ENCODE results near the gene GALNT14. TPM values are rescaled to one million over a fixed set of nuclear protein-coding genes. Genes with fewer than 3 reads are reported as not detected.
A peak's percentile ranks its signal among the peaks of the same experiment; 100 is the strongest.

Gene GALNT14
- total and polyA plus RNA-seq, 10 of the 15 experiments (the other 5 are each of a cell fraction or from before 2014, with no cell fraction given) = 3.7 to 17.8 (median 6.0) TPM

DNA sequence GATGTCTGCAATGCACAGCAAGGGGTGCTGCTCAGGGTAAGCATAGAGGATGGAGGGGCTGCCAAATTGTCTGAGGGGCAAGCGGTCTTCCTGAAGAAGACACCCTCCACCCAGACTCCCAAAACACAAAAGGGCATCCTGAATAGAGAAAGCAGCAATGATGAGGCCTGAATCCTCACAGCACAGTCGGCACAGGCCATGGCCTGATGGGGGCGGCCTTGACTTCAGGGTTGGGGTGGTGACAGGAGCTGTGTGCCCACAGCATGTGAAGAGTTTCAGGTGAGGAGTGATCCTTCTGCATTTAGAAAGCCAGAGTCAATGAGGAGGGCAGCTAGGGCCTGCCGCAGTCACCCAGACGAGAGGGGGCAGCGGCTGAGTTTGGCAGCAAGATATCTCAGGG is 159.4 kb downstream of the GALNT14 start (continued):
- TF ChIP-seq NFIC (IDR thresholded peaks at IDR 0.05; ENCODE audit: low read depth, low read length) = no peak
- TF ChIP-seq DPF2 (IDR thresholded peaks at IDR 0.05) = no peak
- no peak for TF ChIP-seq SMC3 (IDR thresholded peaks at IDR 0.05; ENCODE audit: borderline replicate concordance, low read length)
- TF ChIP-seq, protein P1, sequence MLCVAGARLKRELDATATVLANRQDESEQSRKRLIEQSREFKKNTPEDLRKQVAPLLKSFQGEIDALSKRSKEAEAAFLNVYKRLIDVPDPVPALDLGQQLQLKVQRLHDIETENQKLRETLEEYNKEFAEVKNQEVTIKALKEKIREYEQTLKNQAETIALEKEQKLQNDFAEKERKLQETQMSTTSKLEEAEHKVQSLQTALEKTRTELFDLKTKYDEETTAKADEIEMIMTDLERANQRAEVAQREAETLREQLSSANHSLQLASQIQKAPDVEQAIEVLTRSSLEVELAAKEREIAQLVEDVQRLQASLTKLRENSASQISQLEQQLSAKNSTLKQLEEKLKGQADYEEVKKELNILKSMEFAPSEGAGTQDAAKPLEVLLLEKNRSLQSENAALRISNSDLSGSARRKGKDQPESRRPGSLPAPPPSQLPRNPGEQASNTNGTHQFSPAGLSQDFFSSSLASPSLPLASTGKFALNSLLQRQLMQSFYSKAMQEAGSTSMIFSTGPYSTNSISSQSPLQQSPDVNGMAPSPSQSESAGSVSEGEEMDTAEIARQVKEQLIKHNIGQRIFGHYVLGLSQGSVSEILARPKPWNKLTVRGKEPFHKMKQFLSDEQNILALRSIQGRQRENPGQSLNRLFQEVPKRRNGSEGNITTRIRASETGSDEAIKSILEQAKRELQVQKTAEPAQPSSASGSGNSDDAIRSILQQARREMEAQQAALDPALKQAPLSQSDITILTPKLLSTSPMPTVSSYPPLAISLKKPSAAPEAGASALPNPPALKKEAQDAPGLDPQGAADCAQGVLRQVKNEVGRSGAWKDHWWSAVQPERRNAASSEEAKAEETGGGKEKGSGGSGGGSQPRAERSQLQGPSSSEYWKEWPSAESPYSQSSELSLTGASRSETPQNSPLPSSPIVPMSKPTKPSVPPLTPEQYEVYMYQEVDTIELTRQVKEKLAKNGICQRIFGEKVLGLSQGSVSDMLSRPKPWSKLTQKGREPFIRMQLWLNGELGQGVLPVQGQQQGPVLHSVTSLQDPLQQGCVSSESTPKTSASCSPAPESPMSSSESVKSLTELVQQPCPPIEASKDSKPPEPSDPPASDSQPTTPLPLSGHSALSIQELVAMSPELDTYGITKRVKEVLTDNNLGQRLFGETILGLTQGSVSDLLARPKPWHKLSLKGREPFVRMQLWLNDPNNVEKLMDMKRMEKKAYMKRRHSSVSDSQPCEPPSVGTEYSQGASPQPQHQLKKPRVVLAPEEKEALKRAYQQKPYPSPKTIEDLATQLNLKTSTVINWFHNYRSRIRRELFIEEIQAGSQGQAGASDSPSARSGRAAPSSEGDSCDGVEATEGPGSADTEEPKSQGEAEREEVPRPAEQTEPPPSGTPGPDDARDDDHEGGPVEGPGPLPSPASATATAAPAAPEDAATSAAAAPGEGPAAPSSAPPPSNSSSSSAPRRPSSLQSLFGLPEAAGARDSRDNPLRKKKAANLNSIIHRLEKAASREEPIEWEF (IDR thresholded peaks at IDR 0.05; ENCODE audit: insufficient replicate concordance, low read depth, low read length) = no peak
- no peak for TF ChIP-seq HDAC2 (IDR thresholded peaks at IDR 0.05)
- TF ChIP-seq CEBPB (IDR thresholded peaks at IDR 0.05; ENCODE audit: borderline replicate concordance in 1 of 2, low read depth in 2 of 2, low read length in 2 of 2) = no peak
- no peak for TF ChIP-seq IKZF2 (IDR thresholded peaks at IDR 0.05)
- TF ChIP-seq CHD4 (IDR thresholded peaks at IDR 0.05) = no peak

DNA sequence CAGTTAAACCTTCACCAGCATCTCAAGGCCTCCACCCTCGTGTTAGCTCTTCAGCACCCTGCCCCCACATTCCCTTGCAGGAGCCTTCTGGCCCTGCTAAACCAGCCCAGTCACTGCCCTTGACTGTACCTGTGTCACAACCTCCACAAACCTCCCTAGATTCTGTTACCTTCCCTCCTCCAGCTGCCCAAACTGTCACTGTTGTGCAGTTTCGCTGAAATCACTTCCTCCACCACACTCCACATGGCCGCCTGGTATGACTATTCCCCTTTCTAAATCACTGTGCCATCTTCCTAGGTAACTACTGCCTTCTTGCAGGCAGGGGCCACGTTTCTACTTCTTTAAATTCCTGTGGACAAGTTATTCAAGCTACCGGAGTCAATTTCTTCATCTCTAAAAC is 160.2 kb downstream of the GALNT14 start:
- H3K27me3 ChIP-seq (replicated peaks in 1 of 2; ENCODE audit: control insufficient read depth in 2 of 2, insufficient read depth in 2 of 2, low read length in 1 of 2) = no peaks in the 10 kb centered on the region; a peak in 1 of 4 replicates
- no TSS peak for BruUV-seq (replicated peaks)
- no peak overlapping the region for H2AFZ ChIP-seq (ENCODE audit: control insufficient read depth, low read depth, low read length)
- intact Hi-C loops (cut with micrococcal nuclease; ENCODE audit: unreplicated experiment) = no loop called here
- DNase-seq (ENCODE audit: low read depth, low spot score) (no peak), FAIRE-seq (no peak), ATAC-seq (peak; percentile 91)
- H3K9ac ChIP-seq (ENCODE audit: control insufficient read depth, insufficient read depth, low read length) = no peak overlapping the region
- no peak overlapping the region for H3K4me3 ChIP-seq
- in situ Hi-C loops (cut with MboI) = no loop called here
- no peaks in the 10 kb centered on the region for H4K20me1 ChIP-seq (ENCODE audit: control insufficient read depth, insufficient read depth)
- WGBS (ENCODE audit: insufficient coverage, insufficient replicate concordance, low lambda C conversion rate, missing lambda C conversion rate) = 1% methylated on average over 5 of the region's 5 CpGs
- H3K4me1 ChIP-seq (ENCODE audit: control insufficient read depth, insufficient read depth, low read length) = no peaks in the 10 kb centered on the region
- no peaks in the 10 kb centered on the region for H3K36me3 ChIP-seq (ENCODE audit: control insufficient read depth in 2 of 2, insufficient read depth in 2 of 2, low read length in 1 of 2)
- SMC1A ChIA-PET (ENCODE audit: uncharacterized antibody, unreplicated experiment) = interaction anchor here (1.2 kb wide), 1 partner anchor 193 kb away, joined by 3 read pairs; no protein-coding TSS in a partner anchor
- POLR2A ChIA-PET = no interaction called here
- CTCF ChIA-PET = interaction anchor here (1.0 to 1.6 kb wide), 4 partner anchors 8 to 266 kb away, joined by 3 to 4 read pairs (median 4); no protein-coding TSS in a partner anchor
- RAD21 ChIA-PET (ENCODE audit: unreplicated experiment) = interaction anchor here (0.5 kb wide), 1 partner anchor 178 kb away, joined by 3 read pairs; no protein-coding TSS in a partner anchor
- TF ChIP-seq JUNB (IDR thresholded peaks at IDR 0.05) = peak; percentile 57
- TF ChIP-seq ETV6 (conservative IDR thresholded peaks at IDR 0.05 in 1 of 2, IDR thresholded peaks at IDR 0.05 in 1 of 2; ENCODE audit: borderline replicate concordance in 1 of 2, low read depth in 1 of 2) = peak in 1 of 2 experiments; percentile 78; a peak in 2 of 4 replicates
- no peak for TF ChIP-seq HDGF (IDR thresholded peaks at IDR 0.05)
- no peak for TF ChIP-seq SMARCA5 (IDR thresholded peaks at IDR 0.05)
- TF ChIP-seq SPI1 (IDR thresholded peaks at IDR 0.05; ENCODE audit: borderline replicate concordance, insufficient read depth, low read depth, low read length) = 0 out of 2 replicates have a peak, but pooled peaks have one; percentile 6
- H3K9me3 ChIP-seq (replicated peaks; ENCODE audit: control insufficient read depth, insufficient read depth, low read length) = no peaks in the 10 kb centered on the region
- H3K4me2 ChIP-seq (ENCODE audit: control insufficient read depth, insufficient read depth) = no peak overlapping the region
- H3K27ac ChIP-seq (ENCODE audit: control insufficient read depth, insufficient read depth) = no peak overlapping the region
- H3K79me2 ChIP-seq (ENCODE audit: control insufficient read depth, insufficient read depth, low read length) = no peaks in the 10 kb centered on the region
